ENCODE data around the gene SSU72. TPM values are rescaled to one million over a fixed set of nuclear protein-coding genes. Genes with fewer than 3 reads are reported as not detected.
"Not testable (repeated sequence)": the region's sequence is repeated elsewhere in the genome, so short reads cannot be mapped to it uniquely, and the experiment has no call there.

Gene SSU72
- total RNA-seq, 1 donor from 2014 or later = 54.0 TPM

GRCh38 chr1:1504777-1505365 lies 69.8 kb downstream of the SSU72 start:
- FAIRE-seq; H3K36me3 ChIP-seq (ENCODE audit: control insufficient read depth, insufficient read depth, low read length); H3K4me3 ChIP-seq (ENCODE audit: low read depth, low read length); H3K27me3 ChIP-seq (ENCODE audit: control insufficient read depth, insufficient read depth, low read length): not testable (repeated sequence)
- TF ChIP-seq CTCF (IDR thresholded peaks at IDR 0.05; ENCODE audit: insufficient read depth, low read length, severe bottlenecking) = peak; percentile 72
- DNase-seq (ENCODE audit: low read depth) = peak; percentile 58

GRCh38 chr1:1495461-1495975 lies 79.1 kb downstream of the SSU72 start:
- FAIRE-seq; H3K4me3 ChIP-seq (ENCODE audit: low read depth, low read length); H3K27me3 ChIP-seq (ENCODE audit: control insufficient read depth, insufficient read depth, low read length); DNase-seq (ENCODE audit: low read depth): not testable (repeated sequence)
- peaks cover 14% of the 10 kb centered on the region for H3K36me3 ChIP-seq (ENCODE audit: control insufficient read depth, insufficient read depth, low read length)

- not testable (repeated sequence) for H3K4me3 ChIP-seq (ENCODE audit: low read depth, low read length); DNase-seq (ENCODE audit: low read depth); H3K27me3 ChIP-seq (ENCODE audit: control insufficient read depth, insufficient read depth, low read length); FAIRE-seq
- H3K36me3 ChIP-seq (ENCODE audit: control insufficient read depth, insufficient read depth, low read length) = peaks cover 22% of the 10 kb centered on the region
Measured at GRCh38 chr1:1494311-1494710, 80.4 kb downstream of the SSU72 start.

Other genes with a start within 250 kb of the SSU72 start
- gene TAS1R3, start 243.6 kb downstream of the SSU72 start, total RNA-seq = 0.26 and 0.38 TPM in 2 replicates
- gene DVL1, start 225.4 kb downstream of the SSU72 start, total RNA-seq = 208 and 233 TPM in 2 replicates
- 0.51 and 5.0 TPM in 2 replicates for gene MXRA8, start 216.3 kb downstream of the SSU72 start, total RNA-seq
- gene AURKAIP1, start 199.7 kb downstream of the SSU72 start, total RNA-seq = 93.5 and 128 TPM in 2 replicates
- gene CCNL2, start 175.5 kb downstream of the SSU72 start, total RNA-seq = 119 and 134 TPM in 2 replicates
- gene MRPL20, start 167.6 kb downstream of the SSU72 start, total RNA-seq = 46.3 and 50.4 TPM in 2 replicates
- gene ANKRD65, start 153.6 kb downstream of the SSU72 start, total RNA-seq = 5.3 and 7.9 TPM in 2 replicates
- gene VWA1, start 139.2 kb downstream of the SSU72 start, total RNA-seq = 5.0 and 7.9 TPM in 2 replicates
- gene ATAD3C, start 125.2 kb downstream of the SSU72 start, total RNA-seq = 0.26 and 0.77 TPM in 2 replicates
- 19.2 and 24.7 TPM in 2 replicates for gene ATAD3B, start 103.1 kb downstream of the SSU72 start, total RNA-seq
- 20.9 and 28.7 TPM in 2 replicates for gene ATAD3A, start 62.7 kb downstream of the SSU72 start, total RNA-seq
- gene TMEM240, start 34.2 kb downstream of the SSU72 start, total RNA-seq = 0.53 and 0.64 TPM in 2 replicates
- 0.26 TPM in 2 replicates for gene FNDC10, start 25.3 kb upstream of the SSU72 start, total RNA-seq
- gene MIB2, start 40.6 kb upstream of the SSU72 start, total RNA-seq = 78.2 and 82.2 TPM in 2 replicates
- gene MMP23B, start 57.3 kb upstream of the SSU72 start, total RNA-seq = 0.26 and 0.38 TPM in 2 replicates
- 5.0 and 7.6 TPM in 2 replicates for gene CDK11B, start 84.1 kb upstream of the SSU72 start, total RNA-seq
- 14.0 and 17.0 TPM in 2 replicates for gene SLC35E2B, start 117.9 kb upstream of the SSU72 start, total RNA-seq
- gene CDK11A, start 149.5 kb upstream of the SSU72 start, total RNA-seq = 4.2 and 10.6 TPM in 2 replicates
- gene NADK, start 203.6 kb upstream of the SSU72 start, total RNA-seq = 41.6 and 51.0 TPM in 2 replicates

Measured in bronchial epithelial cell (primary cell).